ENCODE measurements around the gene RAB7A. TPM values are rescaled to one million over a fixed set of nuclear protein-coding genes. Genes with fewer than 3 reads are reported as not detected.
A peak's percentile ranks its signal among the peaks of the same experiment; 100 is the strongest.
"Not testable (repeated sequence)": the region's sequence is repeated elsewhere in the genome, so short reads cannot be mapped to it uniquely, and the experiment has no call there.

The RAB7A gene
- total RNA-seq, 1 experiment from 2014 or later: 116 TPM

DNA sequence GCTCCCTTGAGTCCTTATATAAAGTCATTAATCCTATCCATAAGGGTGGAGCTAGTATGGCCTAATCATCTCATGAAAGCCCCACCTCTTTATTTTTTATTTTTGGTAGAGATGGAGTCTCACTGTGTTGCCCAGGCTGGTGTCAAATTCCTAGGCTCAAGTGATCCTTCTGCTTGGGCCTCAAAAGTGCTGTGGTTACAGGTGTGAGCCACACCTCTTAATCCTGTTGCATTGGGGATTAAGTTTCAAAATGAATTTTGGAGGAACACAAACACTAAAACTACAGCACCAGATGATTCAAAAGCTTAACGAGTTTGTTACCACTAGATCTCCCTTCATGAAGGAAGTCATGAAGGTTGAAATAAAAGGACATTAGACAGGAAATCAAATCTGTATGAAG, 27.7 kb downstream of the RAB7A start:
- no peak for DNase-seq (ENCODE audit: low read depth)

DNA sequence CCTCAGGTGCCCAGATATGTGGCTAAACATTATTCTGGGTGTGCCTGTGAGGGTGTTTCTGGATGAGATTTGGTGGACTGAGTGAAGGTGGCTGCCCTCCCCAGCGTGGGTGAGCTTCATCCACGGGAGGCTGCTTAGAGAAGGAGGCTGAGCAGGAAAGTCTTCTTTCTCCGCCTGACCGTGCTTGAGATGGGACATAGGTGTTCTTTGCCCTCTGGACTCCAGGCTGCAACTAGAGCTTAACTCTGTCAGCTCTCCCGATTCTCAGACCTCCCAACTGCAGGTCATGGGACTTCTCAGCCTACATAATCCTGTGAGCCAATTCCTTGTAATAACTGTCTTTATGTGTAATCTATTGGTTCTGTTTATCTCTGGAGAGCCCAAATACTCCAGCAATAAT, 34.1 kb downstream of the RAB7A start:
- no peak for DNase-seq (ENCODE audit: low read depth)

DNA sequence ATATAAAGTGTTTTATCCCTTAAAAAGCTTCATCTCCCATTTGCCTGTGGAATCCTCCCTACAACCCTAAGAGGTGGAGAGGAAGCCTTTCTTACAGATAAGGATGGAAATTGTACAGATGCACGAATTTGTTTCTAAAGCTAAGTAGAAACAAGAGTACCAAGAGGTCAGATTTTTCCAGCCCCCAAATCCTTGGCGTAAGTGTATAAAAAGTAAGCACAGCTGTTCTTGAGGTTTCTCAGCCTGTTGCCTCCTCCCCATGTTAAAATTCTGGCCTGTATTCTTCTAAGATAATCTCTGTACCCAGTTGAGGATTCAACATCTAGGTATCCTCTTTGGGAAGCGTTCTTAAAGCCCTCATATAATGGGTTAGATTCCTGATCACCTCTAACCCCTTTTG, 34.9 kb downstream of the RAB7A start:
- DNase-seq (ENCODE audit: low read depth): no peak

DNA sequence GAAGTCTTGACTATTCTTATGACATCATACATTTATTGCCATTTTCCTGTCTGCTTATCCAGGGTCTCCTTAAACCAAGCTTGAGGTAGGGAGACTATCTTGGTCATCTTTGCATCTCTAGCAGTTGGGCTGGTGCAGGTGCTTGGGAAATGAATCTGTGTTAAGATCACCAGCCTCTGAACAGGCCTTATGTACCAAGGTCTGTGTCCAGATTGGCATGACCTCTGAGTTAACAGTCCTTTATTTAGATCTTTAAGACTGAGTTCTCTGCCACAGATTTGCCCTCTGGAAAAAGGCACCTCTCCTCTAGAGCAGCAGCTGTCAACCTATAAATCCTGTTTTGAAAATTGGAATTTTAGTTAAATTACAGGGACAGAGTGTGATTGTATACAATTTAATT, 35.4 kb downstream of the RAB7A start:
- DNase-seq (ENCODE audit: low read depth): no peak

DNA sequence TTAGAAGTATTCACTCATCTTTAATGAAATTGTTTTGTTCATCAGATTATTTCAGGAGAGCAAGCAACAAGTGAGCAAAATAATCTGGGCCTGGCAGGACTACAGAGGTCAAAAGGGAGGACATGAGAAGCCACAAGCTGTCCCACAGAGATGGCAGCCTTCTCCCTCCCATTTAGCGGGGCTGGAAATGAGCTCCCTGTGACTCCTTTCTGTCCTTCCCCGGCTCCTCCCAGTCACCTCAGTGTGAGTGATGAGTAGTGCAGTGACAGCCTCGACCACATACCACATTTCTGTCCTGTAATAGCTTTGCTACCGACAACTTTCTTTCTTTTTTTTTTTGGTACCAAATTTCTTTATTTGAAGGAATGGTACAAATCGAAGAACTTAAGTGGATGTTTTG, 38.0 kb downstream of the RAB7A start:
- DNase-seq (ENCODE audit: low read depth): peak; percentile 47

DNA sequence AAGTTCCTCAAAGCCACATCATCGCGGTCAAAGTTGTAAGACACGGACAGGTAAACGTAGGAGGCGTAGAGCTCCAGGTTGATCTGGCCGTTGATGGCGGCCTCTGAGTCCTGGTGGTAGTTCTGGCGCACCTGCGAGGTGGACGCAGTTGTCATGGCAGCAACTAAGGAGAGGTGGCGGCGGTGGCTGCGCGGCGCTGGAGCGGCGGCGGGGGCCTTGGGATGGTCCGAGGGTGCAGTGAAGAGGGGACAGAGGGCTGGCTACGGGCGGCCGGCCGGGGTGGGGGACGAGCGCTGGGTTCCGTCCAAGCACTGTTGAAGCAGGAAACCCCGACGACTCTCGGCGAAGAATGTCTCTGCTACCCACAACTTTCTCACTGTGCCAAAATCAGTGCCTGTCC, 38.9 kb downstream of the RAB7A start:
- DNase-seq (ENCODE audit: low read depth): no peak

DNA sequence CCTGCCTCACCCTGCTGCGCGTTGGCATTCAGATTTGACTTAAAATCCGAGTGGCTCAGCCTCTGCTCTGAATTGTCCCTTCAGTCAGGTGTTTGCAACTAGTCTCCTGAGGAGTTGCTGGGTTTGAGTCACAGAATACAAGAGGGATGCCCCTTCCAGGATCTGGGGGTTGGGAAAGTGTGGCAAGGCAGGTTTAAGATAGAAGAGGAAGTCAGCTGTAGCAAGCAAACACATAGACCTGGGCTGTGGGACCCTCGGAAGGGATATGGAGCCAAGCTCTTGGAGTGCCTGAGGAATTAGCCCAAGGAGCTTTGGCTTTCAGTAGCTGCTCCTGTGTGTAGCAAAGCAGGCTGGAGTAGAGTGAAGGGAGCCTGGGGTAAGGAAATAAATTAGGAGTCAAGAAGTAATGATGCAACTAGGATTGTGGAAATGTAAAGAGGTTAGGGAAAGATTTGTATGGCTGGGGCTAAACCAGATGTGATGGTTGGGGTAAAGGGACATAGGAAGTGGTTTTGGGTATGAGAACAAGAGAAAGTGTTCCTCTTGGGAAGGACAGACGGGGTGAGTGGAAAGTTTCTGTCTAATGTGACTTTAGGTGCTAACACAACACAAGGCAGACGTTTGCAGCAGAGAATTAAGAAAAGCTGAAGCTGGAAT, 41.2 kb downstream of the RAB7A start:
- DNase-seq (ENCODE audit: low read depth): no peak

DNA sequence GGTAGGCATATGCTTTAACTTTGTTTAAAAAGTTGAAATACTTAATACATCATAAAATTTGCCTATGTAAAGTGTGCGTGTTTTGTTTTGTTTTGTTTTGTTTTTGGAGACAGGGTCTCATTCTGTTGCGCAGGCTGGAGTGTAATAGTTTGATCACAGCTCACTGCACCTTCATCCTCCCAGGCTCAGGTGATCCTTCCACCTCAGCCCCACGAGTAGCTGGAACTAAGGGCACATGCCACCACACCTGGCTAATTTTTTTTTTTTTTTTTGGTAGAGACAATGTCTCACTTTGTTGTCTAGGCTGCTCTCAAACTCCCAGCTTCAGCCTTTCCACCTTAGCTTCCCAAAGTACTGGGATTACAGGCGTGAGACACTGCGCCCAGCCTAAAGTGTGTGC, 42.5 kb downstream of the RAB7A start:
- DNase-seq (ENCODE audit: low read depth): no peak

DNA sequence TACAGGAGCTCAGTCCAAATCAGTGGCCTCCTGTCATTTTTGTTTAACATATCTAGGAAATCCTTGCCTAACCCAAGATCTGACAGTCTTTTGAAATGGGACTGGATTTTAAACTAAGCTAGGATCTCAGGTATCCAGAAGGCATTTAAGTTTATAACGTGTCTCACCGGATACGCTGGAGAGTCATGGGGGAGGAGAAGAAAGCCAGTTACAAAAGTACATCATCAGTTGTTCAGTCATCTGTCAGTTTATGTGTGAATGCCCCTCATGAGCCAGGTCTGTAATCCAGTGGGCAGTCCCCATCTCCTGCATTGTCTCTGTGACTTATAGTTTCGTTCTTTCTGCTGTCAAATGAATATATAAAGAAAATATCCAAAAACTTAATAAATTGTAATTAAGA, 44.4 kb downstream of the RAB7A start:
- DNase-seq (ENCODE audit: low read depth): no peak

DNA sequence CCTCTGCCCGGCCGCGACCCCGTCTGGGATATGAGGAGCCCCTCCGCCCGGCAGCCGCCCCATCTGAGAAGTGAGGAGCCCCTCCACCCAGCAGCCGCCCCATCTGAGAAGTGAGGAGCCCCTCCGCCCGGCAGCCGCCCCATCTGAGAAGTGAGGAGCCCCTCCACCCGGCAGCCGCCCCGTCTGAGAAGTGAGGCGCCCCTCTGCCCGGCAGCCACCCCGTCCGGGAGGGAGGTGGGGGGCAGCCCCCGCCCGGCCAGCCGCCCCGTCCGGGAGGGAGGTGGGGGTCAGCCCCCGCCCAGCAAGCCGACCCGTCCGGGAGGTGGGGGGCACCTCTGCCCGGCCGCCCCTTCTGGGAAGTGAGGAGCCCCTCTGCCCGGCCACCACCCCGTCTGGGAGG, 47.2 kb downstream of the RAB7A start:
- not testable (repeated sequence) for DNase-seq (ENCODE audit: low read depth)

DNA sequence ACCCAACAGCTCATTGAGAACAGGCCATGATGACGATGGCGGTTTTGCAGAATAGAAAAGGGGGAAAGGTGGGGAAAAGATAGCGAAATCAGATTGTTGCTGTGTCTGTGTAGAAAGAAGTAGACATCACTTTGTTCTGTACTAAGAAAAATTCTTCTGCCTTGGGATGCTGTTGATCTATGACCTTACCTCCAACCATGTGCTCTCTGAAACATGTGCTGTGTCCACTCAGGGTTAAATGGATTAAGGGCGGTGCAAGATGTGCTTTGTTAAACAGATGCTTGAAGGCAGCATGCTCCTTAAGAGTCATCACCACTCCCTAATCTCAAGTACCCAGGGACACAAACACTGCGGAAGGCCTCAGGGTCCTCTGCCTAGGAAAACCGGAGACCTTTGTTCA, 47.6 kb downstream of the RAB7A start:
- DNase-seq (ENCODE audit: low read depth): not testable (repeated sequence)

DNA sequence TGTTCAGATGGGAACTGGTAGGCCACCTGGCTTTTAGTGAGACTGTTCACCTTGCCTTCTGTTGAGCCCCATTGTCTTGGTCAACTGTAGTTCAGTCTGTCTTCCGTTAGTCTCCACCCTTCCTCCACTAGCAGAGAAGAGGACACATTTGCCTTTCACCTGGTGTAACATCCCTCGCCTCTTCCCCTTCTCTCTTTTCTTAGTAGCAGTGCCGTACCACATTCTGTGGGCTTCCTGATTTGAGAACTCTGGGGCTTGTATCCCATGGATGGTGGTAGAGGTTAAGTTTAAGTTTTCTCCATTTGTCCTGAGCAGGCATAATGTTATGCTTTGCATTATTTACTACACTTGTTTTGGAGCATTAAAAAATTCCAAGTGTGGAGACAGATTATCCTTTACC, 49.3 kb downstream of the RAB7A start:
- no peak for DNase-seq (ENCODE audit: low read depth)

DNA sequence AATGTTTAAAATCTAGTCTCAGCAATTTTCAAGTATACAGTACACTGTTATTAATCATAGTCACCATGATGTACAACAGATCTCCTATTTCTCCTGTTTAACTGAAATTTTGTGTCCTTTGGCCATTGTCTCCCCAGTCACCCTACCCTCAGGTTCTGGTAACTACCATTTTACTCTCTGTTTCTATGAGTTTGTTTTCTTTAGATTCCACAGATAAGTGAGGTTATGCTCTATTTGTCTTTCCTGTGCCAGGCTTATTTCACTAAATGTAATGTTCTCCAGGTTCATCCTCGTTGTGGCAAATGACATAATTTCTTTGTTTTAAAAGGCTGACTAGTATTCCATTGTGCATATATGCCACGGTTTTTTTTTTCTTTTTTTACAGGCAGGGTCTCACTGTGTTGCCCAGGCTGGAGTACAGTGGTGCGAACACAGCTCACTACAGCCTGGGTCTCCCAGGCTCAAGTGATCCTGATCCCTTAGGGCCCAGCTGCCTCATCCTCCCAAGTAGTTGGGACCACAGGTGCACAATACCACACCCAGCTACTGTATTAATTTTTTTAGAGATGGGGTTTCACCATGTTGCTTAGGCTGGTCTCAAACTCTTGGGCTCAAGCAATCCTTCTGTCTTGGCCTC, 50.0 kb downstream of the RAB7A start:
- DNase-seq (ENCODE audit: low read depth): peak; percentile 66

DNA sequence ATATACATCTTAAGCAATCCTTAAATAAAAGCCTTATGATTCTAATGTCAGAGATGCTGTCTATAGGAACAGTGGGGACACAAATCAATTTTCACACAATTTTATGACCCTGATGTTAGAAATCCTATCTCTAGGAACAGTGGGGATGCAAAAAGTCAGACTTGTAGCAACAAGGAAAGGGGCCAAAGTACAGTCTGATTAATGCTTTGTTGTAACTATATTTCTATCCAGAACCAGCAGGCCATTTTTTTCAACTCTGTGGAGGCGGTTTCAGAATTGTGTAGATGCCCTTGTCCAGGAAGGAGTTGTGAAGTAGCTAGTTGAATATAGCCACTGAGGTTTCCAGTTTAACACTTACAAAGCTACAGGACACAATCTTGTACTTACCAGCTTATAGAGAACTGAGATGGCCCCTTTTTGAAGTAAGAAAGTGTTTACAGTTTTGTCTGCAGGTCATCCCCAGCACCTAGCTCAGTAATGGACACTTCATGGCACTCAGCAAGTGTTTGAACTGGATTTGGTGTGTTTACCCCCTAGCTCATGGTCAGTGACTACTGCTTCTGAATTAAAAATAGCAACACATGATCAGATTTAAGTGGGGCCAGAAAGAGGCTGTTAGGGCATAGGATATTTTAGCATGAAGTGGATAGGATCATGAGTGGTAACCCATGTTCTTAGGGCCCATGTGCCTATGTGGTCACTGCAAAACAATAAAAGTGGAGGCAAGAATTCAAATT, 54.3 kb downstream of the RAB7A start:
- no peak for DNase-seq (ENCODE audit: low read depth)

DNA sequence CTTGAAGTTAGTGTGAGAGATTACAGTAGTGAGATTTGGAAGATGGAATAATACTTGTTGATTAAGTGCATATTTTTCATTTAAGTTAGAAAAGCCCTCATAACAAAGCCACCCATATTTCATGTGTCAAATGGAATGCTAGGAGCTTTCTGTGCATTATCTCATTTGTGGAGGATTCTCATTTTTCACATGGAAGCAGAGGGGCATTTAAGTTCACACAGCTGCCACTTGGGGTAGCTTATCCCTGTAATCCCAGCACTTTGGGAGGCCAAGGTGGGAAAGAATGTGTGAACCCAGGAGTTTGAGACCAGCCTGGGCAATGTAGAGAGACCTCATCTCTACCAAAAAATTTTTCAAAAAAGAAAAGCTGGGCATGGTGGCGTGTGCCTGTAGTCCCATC, 55.2 kb downstream of the RAB7A start:
- DNase-seq (ENCODE audit: low read depth): no peak

DNA sequence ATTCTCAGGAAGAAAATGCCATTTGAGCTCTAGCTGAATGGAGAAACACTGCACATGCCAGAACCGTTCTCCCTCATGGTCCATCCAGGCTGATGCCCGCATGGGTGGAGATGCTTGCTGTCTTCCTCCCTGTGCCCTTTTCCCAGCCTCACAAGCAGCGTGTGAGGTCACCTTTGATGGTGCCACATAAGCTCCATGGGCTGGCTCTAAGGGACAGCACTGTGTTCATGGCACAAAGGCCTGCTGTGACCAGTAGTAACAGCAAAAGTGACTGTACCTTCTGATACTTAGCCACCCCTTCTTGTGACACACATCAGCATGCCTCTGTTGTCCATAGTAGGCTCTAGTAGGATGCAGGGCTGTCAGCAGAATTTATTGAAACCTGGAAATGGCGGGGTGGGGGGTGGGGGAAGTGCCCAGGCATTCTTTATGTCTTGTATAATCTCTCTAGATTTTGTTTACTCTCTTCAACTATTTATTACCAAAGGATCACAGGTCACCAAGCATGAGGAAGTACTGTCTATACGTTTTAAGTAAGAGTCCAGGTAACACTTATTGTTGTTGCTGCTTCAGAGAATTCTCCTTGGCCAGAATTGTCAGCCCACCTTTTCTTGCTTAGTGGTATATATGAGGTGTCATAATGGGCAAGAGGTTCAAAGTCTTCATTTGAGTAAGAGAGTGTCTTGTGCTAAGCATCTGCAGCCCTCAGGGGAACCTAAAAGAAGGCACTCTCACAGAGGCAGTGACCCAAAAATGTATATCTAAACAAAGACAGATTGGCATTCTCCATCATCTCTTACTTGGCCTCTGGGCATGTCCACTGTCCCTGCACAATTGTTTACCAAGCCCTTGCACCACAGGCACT, 56.5 kb downstream of the RAB7A start:
- DNase-seq (ENCODE audit: low read depth): no peak

DNA sequence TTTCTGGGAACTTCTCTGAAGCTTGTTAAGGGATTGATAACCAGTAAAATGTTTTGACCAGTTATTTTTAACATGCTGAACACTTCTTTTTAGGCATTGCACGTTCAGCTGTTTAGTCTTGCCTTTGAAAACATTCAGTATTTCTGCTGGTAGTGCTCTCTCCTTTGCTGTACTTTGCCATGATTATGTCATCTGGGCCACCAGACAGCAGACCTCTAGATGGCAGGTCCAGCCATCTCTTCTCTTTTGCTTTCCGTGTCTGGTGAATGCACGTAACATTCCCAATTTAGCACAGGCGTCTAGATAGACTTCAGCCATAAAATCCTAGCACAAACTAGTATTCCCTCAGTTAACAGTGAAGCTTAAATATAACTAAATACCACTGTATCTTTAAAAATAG, 57.8 kb downstream of the RAB7A start:
- no peak for DNase-seq (ENCODE audit: low read depth)

DNA sequence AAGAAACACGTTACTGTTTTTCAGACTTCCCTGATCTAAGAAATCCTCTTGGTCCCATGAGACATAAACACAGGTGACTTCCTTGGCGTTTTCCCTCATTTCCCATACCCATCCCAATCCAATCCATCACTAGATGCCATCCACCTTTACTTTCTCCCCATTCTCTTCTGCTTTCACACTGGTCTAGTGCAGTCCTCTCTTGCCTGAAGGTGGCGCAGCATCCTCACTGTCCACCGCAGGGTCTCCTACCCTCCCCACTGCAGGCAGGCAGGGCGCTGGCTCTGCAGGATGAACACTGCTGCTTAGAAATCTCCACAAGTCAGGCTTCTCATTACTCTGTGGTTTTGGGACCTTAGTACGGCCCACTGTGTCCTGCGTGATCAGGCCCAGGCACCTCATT, 58.2 kb downstream of the RAB7A start:
- peak; percentile 8 for DNase-seq (ENCODE audit: low read depth)

DNA sequence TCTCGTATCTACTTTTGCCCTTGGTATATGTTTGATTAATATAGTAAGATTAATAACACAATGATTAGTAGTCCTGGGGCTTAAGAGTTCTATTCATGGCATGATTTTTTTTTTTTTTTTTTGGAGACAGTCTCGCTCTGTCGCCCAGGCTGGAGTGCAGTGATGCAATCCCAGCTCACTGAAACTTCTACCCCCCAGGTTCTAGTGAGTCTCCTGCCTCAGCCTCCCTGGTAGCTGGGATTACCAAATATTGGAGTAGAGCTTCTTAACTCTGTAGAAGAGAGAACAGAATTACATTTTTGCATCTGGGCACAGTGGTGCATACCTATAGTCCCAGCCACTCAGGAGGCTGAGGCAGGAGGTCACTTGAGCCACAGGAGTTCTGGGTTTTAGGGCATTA, 58.9 kb downstream of the RAB7A start:
- DNase-seq (ENCODE audit: low read depth): no peak

DNA sequence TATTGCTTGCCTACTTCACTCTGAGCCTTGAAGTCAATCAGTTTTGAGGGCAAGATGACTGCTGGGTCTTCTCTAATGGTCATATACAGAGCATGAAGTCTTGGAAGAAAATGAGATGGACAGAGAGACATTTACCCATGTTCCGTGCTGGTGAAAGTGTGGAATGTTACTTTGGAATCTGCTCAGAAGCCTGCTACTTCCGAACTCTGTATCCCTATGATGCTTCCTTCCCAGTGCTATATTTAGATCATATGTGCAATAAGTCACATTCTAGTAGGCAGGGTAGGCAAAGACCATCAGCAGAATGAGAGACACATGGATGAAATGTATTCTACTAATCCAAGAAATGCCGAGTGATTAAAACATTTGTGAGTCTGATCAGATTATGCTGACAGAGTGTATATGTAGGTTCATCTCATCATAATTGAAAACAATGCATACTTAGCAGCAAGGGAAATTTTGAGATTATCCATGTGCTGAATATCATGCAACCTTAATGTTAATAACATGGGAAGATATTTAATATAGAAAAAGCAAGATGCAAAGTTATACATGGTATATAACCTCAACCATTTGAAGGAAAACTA, 60.5 kb downstream of the RAB7A start:
- DNase-seq (ENCODE audit: low read depth): no peak

DNA sequence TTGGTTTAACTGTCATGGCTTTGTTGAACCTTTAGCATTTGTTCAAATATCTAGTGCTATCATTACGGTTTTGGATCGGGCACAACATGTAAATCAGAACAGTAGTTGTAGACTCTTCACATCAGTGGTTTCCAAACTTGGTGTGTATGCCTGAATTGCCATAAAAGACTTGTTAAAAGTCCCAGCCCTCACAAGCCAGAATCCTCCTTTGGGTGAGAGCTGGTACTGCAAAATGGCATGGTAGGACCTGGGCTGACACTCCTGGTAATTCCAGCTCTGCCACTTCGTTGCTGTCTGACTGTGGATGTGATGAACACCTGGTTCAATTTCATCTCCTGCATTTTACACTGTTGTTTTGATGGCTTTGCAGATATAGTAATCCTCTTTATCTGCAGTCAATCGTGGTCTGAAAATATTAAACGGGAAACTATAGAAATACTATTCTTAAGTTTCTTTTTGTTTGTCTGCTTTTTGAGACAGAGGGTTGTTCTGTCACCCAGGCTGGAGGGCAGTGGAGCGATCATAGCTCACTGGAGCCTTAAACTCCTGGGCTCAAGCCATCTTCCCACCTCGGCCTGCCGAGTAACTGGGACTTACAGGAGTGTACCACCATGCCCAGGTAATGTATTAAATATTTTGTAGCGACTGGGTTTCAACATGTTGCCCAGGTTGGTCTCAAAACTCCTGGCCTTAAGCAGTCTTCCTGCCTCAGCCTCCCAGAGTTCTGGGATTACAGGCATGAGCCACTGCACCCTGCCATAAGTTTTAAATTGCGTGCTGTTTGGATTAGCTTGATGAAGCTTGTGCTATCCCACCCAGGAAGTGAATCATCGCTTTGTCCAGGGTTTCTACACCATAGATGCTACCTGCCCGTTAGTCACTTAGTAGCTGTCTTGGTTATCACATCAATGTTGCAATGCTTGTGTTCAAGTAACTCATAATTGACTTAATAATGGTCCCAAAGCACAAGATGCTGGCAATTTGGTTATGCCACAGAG, 61.6 kb downstream of the RAB7A start:
- peak; percentile 67 for DNase-seq (ENCODE audit: low read depth)

Data from M059J (cell line).